ENCODE results near the gene CHDH. TPM values are rescaled to one million over a fixed set of nuclear protein-coding genes. Genes with fewer than 3 reads are reported as not detected.

The CHDH gene
- total RNA-seq, 1 experiment from 2014 or later = 28.5 TPM

GRCh38 chr3:53809764-53810400, 36.3 kb downstream of the CHDH start:
- CTCF ChIA-PET = no interaction called here
- no peaks in the 10 kb centered on the region for H3K27me3 Mint-ChIP-seq (ENCODE audit: unreplicated experiment)

GRCh38 chr3:53809267-53809666, 37.0 kb downstream of the CHDH start:
- CTCF ChIA-PET = no interaction called here
- Mint-ChIP-seq H3K36me3 (ENCODE audit: insufficient read depth, unreplicated experiment) (peaks cover 23% of the 10 kb centered on the region), H3K27me3 (ENCODE audit: unreplicated experiment) (no peaks in the 10 kb centered on the region), H3K27ac (ENCODE audit: unreplicated experiment) (no peak overlapping the region), H3K4me1 (ENCODE audit: low read depth, unreplicated experiment) (peaks cover 19% of the 10 kb centered on the region), H3K9me3 (ENCODE audit: low read depth, unreplicated experiment) (no peaks in the 10 kb centered on the region), H3K4me3 (ENCODE audit: low read depth, unreplicated experiment) (no peak overlapping the region)
- intact Hi-C loops (cut with micrococcal nuclease; ENCODE audit: unreplicated experiment) = no loop called here
- DNase-seq = no peak
- TF ChIP-seq CTCF (IDR thresholded peaks at IDR 0.05; ENCODE audit: unreplicated experiment) = no peak
- BruUV-seq (replicated peaks) = no TSS peak

More at GRCh38 chr3:53809764-53810400, 36.3 kb downstream of the CHDH start:
- no peak for TF ChIP-seq CTCF (IDR thresholded peaks at IDR 0.05; ENCODE audit: unreplicated experiment)
- intact Hi-C loops (cut with micrococcal nuclease; ENCODE audit: unreplicated experiment) = no loop called here
- Mint-ChIP-seq H3K4me1 (ENCODE audit: low read depth, unreplicated experiment) (peaks cover 13% of the 10 kb centered on the region), H3K36me3 (ENCODE audit: insufficient read depth, unreplicated experiment) (peaks cover 23% of the 10 kb centered on the region), H3K4me3 (ENCODE audit: low read depth, unreplicated experiment) (no peak overlapping the region), H3K27ac (ENCODE audit: unreplicated experiment) (no peak overlapping the region), H3K9me3 (ENCODE audit: low read depth, unreplicated experiment) (no peaks in the 10 kb centered on the region)
- DNase-seq = no peak
- no TSS peak for BruUV-seq (replicated peaks)

- peaks cover 25% of the 10 kb centered on the region for H3K4me1 Mint-ChIP-seq (ENCODE audit: low read depth, unreplicated experiment)
- TF ChIP-seq CTCF (IDR thresholded peaks at IDR 0.05; ENCODE audit: unreplicated experiment) = no peak
- H3K27ac Mint-ChIP-seq (ENCODE audit: unreplicated experiment) = no peak overlapping the region
- BruUV-seq (replicated peaks) = no TSS peak
- H3K27me3 Mint-ChIP-seq (ENCODE audit: unreplicated experiment) = no peaks in the 10 kb centered on the region
- H3K9me3 Mint-ChIP-seq (ENCODE audit: low read depth, unreplicated experiment) = no peaks in the 10 kb centered on the region
- no peak overlapping the region for H3K4me3 Mint-ChIP-seq (ENCODE audit: low read depth, unreplicated experiment)
- intact Hi-C loops (cut with micrococcal nuclease; ENCODE audit: unreplicated experiment) = no loop called here
- no peak for DNase-seq
- CTCF ChIA-PET = no interaction called here
- H3K36me3 Mint-ChIP-seq (ENCODE audit: insufficient read depth, unreplicated experiment) = peaks cover 23% of the 10 kb centered on the region
Measured at GRCh38 chr3:53808496-53808895, 37.7 kb downstream of the CHDH start.

- H3K9me3 Mint-ChIP-seq (ENCODE audit: low read depth, unreplicated experiment) = no peaks in the 10 kb centered on the region
- no peak for DNase-seq
- H3K27me3 Mint-ChIP-seq (ENCODE audit: unreplicated experiment) = no peaks in the 10 kb centered on the region
- CTCF ChIA-PET = no interaction called here
- peaks cover 25% of the 10 kb centered on the region for H3K4me1 Mint-ChIP-seq (ENCODE audit: low read depth, unreplicated experiment)
- no peak overlapping the region for H3K27ac Mint-ChIP-seq (ENCODE audit: unreplicated experiment)
- TF ChIP-seq CTCF (IDR thresholded peaks at IDR 0.05; ENCODE audit: unreplicated experiment) = no peak
- H3K4me3 Mint-ChIP-seq (ENCODE audit: low read depth, unreplicated experiment) = no peak overlapping the region
- H3K36me3 Mint-ChIP-seq (ENCODE audit: insufficient read depth, unreplicated experiment) = peaks cover 12% of the 10 kb centered on the region
- BruUV-seq (replicated peaks) = no TSS peak
- intact Hi-C loops (cut with micrococcal nuclease; ENCODE audit: unreplicated experiment) = no loop called here
Measured at GRCh38 chr3:53807117-53807810, 39.0 kb downstream of the CHDH start.

All from Calu3 (cell line).